Measurements from ENCODE around the gene ELAVL1. TPM values are rescaled to one million over a fixed set of nuclear protein-coding genes. Genes with fewer than 3 reads are reported as not detected.

Gene ELAVL1
- total and polyA plus RNA-seq, 2 of the 13 experiments (the other 11 are each of a cell fraction or from before 2014, with no cell fraction given): 27.9 to 38.4 TPM

GRCh38 chr19:8001995-8002849, 3.2 kb downstream of the ELAVL1 start (continued):
- TF ChIP-seq ZNF317 (CRISPR knock-in tag; IDR thresholded peaks at IDR 0.05): 0 out of 2 replicates have a peak, but pooled peaks have one; percentile 40
- TF ChIP-seq ZEB1 (IDR thresholded peaks at IDR 0.05; ENCODE audit: insufficient replicate concordance, low read depth): no peak
- no peak for TF ChIP-seq ZNF768 (CRISPR knock-in tag; IDR thresholded peaks at IDR 0.05)
- no peak for TF ChIP-seq ZZZ3 (CRISPR knock-in tag; IDR thresholded peaks at IDR 0.05; ENCODE audit: borderline replicate concordance)
- TF ChIP-seq ZNF563 (CRISPR knock-in tag; IDR thresholded peaks at IDR 0.05): no peak
- TF ChIP-seq HOXA9 (CRISPR knock-in tag; IDR thresholded peaks at IDR 0.05; ENCODE audit: borderline replicate concordance): no peak
- no peak for TF ChIP-seq DMTF1 (CRISPR knock-in tag; IDR thresholded peaks at IDR 0.05)
- TF ChIP-seq KMT2A (CRISPR knock-in tag; IDR thresholded peaks at IDR 0.05): 0 out of 2 replicates have a peak, but pooled peaks have one; percentile 37
- no peak for TF ChIP-seq REL (CRISPR knock-in tag; conservative IDR thresholded peaks at IDR 0.05)
- no peak for TF ChIP-seq ZNF7 (CRISPR knock-in tag; IDR thresholded peaks at IDR 0.05)
- peak; percentile 41; the same call in 1 of the 2 replicates for TF ChIP-seq RXRB (CRISPR knock-in tag; IDR thresholded peaks at IDR 0.05; ENCODE audit: borderline replicate concordance)
- TF ChIP-seq PATZ1 (CRISPR knock-in tag; IDR thresholded peaks at IDR 0.05): peak; percentile 46
- no peak for TF ChIP-seq TBP (CRISPR knock-in tag; IDR thresholded peaks at IDR 0.05)
- TF ChIP-seq ETV5 (CRISPR knock-in tag; IDR thresholded peaks at IDR 0.05; ENCODE audit: borderline replicate concordance): peak; percentile 37; the same call in 1 of the 2 replicates
- TF ChIP-seq GTF3A (CRISPR knock-in tag; conservative IDR thresholded peaks at IDR 0.05): no peak
- TF ChIP-seq MIER3 (CRISPR knock-in tag; IDR thresholded peaks at IDR 0.05; ENCODE audit: borderline replicate concordance): peak; percentile 54; the same call in 1 of the 2 replicates
- peak; percentile 81 for TF ChIP-seq ZNF574 (CRISPR knock-in tag; IDR thresholded peaks at IDR 0.05)
- TF ChIP-seq ZXDC (CRISPR knock-in tag; IDR thresholded peaks at IDR 0.05): no peak
- no peak for TF ChIP-seq SP5 (CRISPR knock-in tag; IDR thresholded peaks at IDR 0.05; ENCODE audit: borderline replicate concordance, low read depth)
- peak; percentile 74 for TF ChIP-seq GABPB1 (CRISPR knock-in tag; IDR thresholded peaks at IDR 0.05)
